Stimulated activated naive CD8-positive, alpha-beta T cell treated with anti-CD3 and anti-CD28 coated beads, Interleukin-15, Interleukin-2, amounts not matched to agents 100 ng/mL and 50 ng/mL, for 24 hours (primary cell): ENCODE data around the gene SLC12A3.

Experiments used
- H3K27ac Mint-ChIP-seq: one replicate; pipeline ENCODE4 v1.8.0; 2021; ENCODE audit warnings: mild to moderate bottlenecking, mixed read lengths
- H3K27me3 Mint-ChIP-seq: one replicate; pipeline ENCODE4 v1.8.0; 2021; ENCODE audit warnings: mixed read lengths
- H3K36me3 Mint-ChIP-seq: one replicate; pipeline ENCODE4 v1.8.0; 2021; ENCODE audit warnings: low read depth, mixed read lengths
- H3K4me1 Mint-ChIP-seq: one replicate; pipeline ENCODE4 v1.8.0; 2021; ENCODE audit warnings: low read depth, mixed read lengths
- H3K4me3 Mint-ChIP-seq: one replicate; pipeline ENCODE4 v1.8.0; 2021; ENCODE audit warnings: mild to moderate bottlenecking, mixed read lengths
- H3K9me3 Mint-ChIP-seq: one replicate; pipeline ENCODE4 v1.8.0; 2021; ENCODE audit warnings: mixed read lengths

Gene SLC12A3

GRCh38 chr16:56910112-56910511 is 45.1 kb downstream of the SLC12A3 start:
- H3K36me3 Mint-ChIP-seq: no peaks in the 10 kb centered on the region
- no peak overlapping the region for H3K27ac Mint-ChIP-seq
- H3K27me3 Mint-ChIP-seq: no peaks in the 10 kb centered on the region
- peaks cover 45% of the 10 kb centered on the region for H3K4me1 Mint-ChIP-seq
- H3K4me3 Mint-ChIP-seq: no peak overlapping the region
- H3K9me3 Mint-ChIP-seq: no peaks in the 10 kb centered on the region

DNA sequence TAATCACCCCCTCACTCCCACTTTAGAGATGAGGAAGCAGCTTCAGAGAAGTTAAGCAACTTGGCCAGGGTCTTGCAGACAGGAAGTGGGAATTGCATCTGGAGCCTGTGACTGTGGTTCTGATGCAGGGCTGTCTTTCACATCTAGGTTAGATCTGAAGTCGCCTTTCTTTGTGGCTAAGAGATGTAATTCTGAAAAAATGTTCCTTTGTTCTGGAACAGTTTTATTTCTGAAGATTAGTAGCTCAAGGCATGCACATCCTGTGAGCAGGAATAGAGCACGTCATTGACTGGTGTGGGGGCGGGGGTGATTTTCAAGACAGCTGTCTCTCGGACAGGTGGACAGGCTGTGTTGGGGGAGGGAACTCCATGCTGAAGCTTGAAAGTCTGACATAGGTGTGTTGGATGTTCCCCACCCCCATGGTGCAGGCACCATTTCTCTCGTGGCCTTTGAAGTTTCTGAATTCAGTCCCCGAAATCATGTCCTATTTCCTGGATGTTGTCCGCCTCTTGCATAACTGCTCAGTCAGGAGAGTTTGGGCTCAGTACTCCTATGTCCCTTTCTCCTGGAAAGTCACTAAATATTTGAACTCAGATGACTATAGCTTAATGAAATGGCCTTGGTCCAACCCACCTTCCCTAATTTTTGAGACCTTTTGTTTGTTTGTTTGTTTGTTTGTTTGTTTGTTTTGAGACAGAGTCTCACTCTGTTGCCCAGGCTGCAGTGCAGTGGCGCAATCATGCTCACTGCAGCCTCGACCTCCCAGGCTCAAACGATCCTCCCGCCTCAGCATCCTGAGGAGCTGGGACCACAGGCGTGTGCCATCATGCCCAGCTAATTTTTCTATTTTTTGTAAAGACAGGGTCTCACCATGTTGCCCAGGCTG is 45.9 kb downstream of the SLC12A3 start:
- H3K4me1 Mint-ChIP-seq: peaks cover 46% of the 10 kb centered on the region
- no peaks in the 10 kb centered on the region for H3K9me3 Mint-ChIP-seq
- no peaks in the 10 kb centered on the region for H3K27me3 Mint-ChIP-seq
- peak overlapping the region; percentile 21 for H3K4me3 Mint-ChIP-seq
- no peak overlapping the region for H3K27ac Mint-ChIP-seq
- H3K36me3 Mint-ChIP-seq: no peaks in the 10 kb centered on the region

DNA sequence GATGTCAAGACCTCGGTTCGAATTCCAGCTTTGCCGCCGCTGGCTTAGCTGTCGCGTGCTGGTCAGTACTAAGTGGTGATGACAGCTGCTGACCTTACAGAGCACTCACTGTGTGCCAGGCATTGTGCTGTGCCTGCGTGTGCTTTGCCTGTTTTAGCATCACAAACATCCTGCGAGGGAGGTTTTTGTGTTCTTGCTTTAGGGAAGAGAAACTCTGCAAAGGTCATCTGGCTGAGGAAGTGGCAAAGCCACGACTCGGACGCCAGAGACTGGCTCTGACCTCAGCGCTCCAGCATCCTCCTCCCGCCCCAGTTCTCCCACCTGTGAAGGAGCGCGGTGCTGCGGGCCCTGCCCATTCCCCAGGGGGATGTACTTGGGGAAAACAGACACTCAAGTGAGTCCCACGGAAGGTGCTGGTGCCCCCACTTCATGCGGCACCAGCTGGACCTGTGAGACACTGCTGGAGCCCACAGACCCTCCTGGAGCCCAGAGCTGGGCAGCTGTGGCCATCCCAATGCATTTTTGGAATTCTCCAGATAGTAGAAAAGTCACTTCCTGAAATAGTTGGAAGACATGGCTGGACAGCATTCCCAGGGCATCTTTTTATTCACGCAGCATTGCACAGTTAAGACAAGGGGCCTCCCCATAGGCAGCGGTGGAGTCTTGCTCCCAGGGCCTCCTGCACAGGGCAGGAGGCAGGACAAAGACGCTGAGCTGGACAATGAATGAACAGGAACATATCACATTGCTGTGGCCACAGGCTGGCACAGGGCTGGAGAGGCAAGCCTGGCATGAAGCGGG is 47.0 kb downstream of the SLC12A3 start:
- no peaks in the 10 kb centered on the region for H3K36me3 Mint-ChIP-seq
- H3K9me3 Mint-ChIP-seq: no peaks in the 10 kb centered on the region
- no peaks in the 10 kb centered on the region for H3K27me3 Mint-ChIP-seq
- no peak overlapping the region for H3K4me3 Mint-ChIP-seq
- peaks cover 56% of the 10 kb centered on the region for H3K4me1 Mint-ChIP-seq
- H3K27ac Mint-ChIP-seq: peak overlapping the region; percentile 34

DNA sequence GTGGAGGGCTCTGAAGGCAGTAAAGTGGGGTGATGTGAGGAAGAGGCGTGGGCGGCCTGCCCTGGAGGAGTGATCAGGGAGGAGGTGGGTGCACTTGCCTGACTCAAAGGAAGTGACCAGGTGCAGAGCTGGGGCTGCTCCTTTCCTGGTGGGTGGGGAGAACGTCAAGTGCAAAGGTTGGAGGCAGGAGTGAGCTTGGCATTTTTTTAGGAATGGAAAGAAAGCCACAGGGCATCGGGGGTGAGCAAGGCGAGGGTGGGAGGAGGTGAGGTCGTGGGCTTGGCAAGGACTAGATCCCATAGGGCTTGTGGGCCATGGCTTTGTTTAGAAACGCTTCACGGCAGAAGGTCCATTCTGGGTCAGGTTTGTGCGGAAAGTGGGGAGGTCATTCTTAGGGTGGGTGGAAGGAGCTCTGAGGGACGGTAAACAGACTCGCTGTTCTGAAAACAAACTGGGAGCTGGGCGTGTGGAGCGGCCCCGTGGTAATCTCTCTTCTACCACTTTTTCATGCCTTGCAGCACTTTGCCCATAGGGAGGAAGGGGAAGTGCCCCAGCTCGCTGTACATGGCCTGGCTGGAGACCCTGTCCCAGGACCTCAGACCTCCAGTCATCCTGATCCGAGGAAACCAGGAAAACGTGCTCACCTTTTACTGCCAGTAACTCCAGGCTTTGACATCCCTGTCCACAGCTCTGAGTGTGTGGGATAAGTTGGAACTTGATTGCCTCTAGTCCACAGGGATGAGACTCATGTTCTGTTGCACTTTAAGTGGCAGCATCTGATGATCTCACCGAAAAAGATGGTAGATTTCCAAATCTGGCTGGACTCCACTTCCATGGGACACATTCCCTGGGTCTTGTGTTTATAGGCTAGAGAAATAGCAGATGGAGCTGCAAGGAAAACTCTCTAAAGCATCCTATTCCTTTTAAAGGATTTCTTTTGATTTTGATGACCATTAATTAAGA is 48.0 kb downstream of the SLC12A3 start:
- H3K27me3 Mint-ChIP-seq: no peaks in the 10 kb centered on the region
- no peaks in the 10 kb centered on the region for H3K9me3 Mint-ChIP-seq
- H3K36me3 Mint-ChIP-seq: no peaks in the 10 kb centered on the region
- peaks cover 66% of the 10 kb centered on the region for H3K4me1 Mint-ChIP-seq
- H3K4me3 Mint-ChIP-seq: no peak overlapping the region
- peak overlapping the region; percentile 34 for H3K27ac Mint-ChIP-seq

GRCh38 chr16:56914896-56915295 is 49.9 kb downstream of the SLC12A3 start:
- Mint-ChIP-seq H3K27me3 (no peaks in the 10 kb centered on the region), H3K9me3 (no peaks in the 10 kb centered on the region), H3K4me3 (no peak overlapping the region), H3K4me1 (peaks cover 81% of the 10 kb centered on the region), H3K36me3 (no peaks in the 10 kb centered on the region), H3K27ac (no peak overlapping the region)

GRCh38 chr16:56915336-56916119 is 50.5 kb downstream of the SLC12A3 start:
- Mint-ChIP-seq H3K9me3 (no peaks in the 10 kb centered on the region), H3K4me1 (peaks cover 81% of the 10 kb centered on the region), H3K27me3 (no peaks in the 10 kb centered on the region), H3K27ac (peak overlapping the region; percentile 91), H3K4me3 (no peak overlapping the region), H3K36me3 (no peaks in the 10 kb centered on the region)

GRCh38 chr16:56916571-56917403 is 51.8 kb downstream of the SLC12A3 start:
- Mint-ChIP-seq H3K27ac (peak overlapping the region; percentile 91), H3K9me3 (no peaks in the 10 kb centered on the region), H3K36me3 (no peaks in the 10 kb centered on the region), H3K27me3 (no peaks in the 10 kb centered on the region), H3K4me3 (peak overlapping the region; percentile 51), H3K4me1 (peaks cover 74% of the 10 kb centered on the region)

DNA sequence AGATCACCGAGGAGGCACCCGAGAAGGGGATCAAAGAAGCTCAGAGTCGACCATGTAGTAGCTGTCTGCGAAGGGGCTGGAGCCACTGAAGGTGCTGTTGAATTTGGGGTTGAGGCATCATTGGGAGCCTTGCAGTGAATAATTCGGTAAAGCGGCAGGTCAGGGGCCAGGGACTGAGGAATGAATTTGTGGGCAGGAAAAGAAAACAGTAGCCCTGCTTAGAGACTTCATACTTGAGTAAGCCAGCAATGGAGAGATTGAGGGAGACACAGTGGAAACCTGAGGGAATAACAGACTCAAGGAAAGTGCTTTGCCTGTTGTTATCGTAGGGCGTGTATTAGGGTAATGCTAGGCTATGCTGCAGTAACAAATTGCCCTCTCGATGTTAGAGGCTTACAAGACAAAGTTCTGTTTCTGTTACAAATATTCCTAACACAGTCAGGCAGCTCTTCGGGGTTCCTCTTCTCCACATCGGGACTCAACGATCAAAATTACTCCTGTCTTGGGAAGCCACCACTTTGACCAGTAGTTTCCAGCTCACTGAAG is 53.5 kb downstream of the SLC12A3 start:
- peaks cover 57% of the 10 kb centered on the region for H3K4me1 Mint-ChIP-seq
- H3K4me3 Mint-ChIP-seq: no peak overlapping the region
- no peaks in the 10 kb centered on the region for H3K27me3 Mint-ChIP-seq
- no peaks in the 10 kb centered on the region for H3K36me3 Mint-ChIP-seq
- no peak overlapping the region for H3K27ac Mint-ChIP-seq
- H3K9me3 Mint-ChIP-seq: no peaks in the 10 kb centered on the region

DNA sequence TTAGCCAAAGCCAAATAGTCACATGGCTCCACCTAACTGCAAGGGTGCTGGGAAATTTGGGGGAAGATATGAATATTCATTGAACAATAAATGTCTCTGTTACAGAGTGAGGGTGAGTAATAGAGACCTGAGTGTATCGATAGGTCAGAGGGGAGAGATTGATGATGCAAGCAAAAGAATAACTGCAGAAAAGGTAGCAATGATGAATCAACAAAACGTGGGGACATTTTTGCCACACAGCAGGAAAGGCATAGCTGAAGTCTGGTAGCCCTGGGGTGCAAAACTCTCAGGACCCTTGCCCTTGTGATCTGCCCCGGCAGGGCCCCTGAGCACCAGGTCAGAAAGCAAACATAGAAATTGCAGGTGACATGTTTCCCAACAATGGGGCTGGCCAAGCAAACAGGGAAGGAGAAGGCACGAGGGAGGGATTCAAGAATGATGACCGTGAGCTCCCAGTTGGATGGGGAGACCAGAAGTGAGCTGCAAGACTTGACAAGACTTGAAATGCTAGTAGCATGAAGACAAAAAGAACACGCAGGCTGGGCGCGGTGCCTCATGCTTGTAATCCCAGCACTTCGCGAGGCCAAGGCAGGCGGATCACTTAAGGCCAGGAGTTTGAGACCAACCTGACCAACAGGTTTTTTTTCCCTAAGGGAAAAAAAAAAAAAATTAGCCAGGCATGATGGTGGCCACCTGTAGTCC is 54.2 kb downstream of the SLC12A3 start:
- H3K9me3 Mint-ChIP-seq: no peaks in the 10 kb centered on the region
- H3K4me1 Mint-ChIP-seq: peaks cover 54% of the 10 kb centered on the region
- no peak overlapping the region for H3K4me3 Mint-ChIP-seq
- H3K27ac Mint-ChIP-seq: peak overlapping the region; percentile 1
- H3K36me3 Mint-ChIP-seq: no peaks in the 10 kb centered on the region
- no peaks in the 10 kb centered on the region for H3K27me3 Mint-ChIP-seq

GRCh38 chr16:56921571-56921970 is 56.6 kb downstream of the SLC12A3 start:
- Mint-ChIP-seq H3K4me1 (peaks cover 51% of the 10 kb centered on the region), H3K27ac (peak overlapping the region; percentile 60), H3K9me3 (no peaks in the 10 kb centered on the region), H3K4me3 (no peak overlapping the region), H3K36me3 (no peaks in the 10 kb centered on the region), H3K27me3 (no peaks in the 10 kb centered on the region)

DNA sequence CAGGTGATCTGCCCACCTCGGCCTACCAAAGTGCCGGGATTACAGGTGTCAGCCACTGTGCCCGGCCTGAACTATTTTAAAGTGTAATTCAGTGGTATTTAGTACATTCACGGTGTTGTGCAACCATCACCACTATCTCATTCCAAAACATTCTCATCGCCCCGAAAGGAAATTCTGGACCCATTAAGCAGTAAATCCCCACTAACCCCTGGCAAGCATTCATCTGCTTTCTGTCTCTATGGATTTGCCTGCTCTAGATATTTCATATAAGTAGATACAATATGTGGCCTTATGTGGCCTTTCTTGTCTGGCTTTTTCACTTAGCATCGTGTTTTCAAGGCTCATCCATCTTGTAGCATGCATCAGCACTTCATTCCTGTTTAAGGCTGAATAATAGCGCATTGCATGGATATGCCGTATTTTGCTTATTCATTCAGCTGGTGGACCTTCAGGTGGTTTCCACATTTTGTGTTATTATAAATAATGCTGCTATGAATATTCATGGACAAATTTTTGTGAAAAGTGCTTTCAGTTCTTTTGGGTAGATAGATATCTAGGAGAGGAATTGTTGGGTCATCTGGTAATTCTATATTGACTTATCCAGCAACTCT is 58.6 kb downstream of the SLC12A3 start:
- no peaks in the 10 kb centered on the region for H3K36me3 Mint-ChIP-seq
- no peaks in the 10 kb centered on the region for H3K27me3 Mint-ChIP-seq
- H3K4me1 Mint-ChIP-seq: peaks cover 31% of the 10 kb centered on the region
- H3K27ac Mint-ChIP-seq: no peak overlapping the region
- no peak overlapping the region for H3K4me3 Mint-ChIP-seq
- no peaks in the 10 kb centered on the region for H3K9me3 Mint-ChIP-seq

GRCh38 chr16:56927471-56927870 is 62.5 kb downstream of the SLC12A3 start:
- Mint-ChIP-seq H3K36me3 (peaks cover under 1% of the 10 kb centered on the region), H3K4me1 (peaks cover 24% of the 10 kb centered on the region), H3K9me3 (no peaks in the 10 kb centered on the region), H3K4me3 (no peak overlapping the region), H3K27me3 (no peaks in the 10 kb centered on the region), H3K27ac (no peak overlapping the region)
